D721Med (cell line): ENCODE results near the gene IQCF6.

Source experiments
- DNase-seq: peaks from one replicate; pipeline ENCODE4 v3.0.0; 2011; ENCODE audit warnings: low spot score; ENCODE audit not compliant: insufficient read length
- FAIRE-seq: peaks from 2 replicates; lab custom pipeline; 2011; peaks lifted over from hg19 to GRCh38; lab: Jason Lieb, UNC
- CTCF ChIP-seq: IDR thresholded peaks from 2 replicates; pipeline ENCODE4 v1.5.1; 2012; ENCODE audit warnings: mild to moderate bottlenecking, control low read depth; ENCODE audit not compliant: insufficient read depth; ENCODE audit errors: missing control alignments

The IQCF6 gene

DNA sequence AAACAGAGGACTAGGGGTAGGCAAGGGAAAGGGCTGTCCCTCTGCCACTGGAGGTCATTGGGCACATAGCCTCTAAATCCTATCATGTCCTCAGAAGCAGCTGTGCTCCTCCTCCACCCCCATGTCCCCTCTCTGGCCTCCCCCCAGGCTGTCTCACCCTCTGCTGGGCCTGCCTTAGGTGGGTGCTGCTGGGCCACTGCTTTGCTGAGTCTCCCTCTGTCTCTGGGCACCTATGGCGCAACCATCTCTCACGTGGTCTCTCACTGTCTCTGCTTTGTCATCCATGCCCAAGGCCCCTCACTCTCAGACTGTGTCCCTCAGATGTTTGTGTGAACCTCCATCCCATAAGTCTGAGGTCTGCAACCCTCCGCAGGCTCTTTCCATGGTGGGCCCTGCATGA is 35.0 kb upstream of the IQCF6 start:
- DNase-seq, result no peak
- FAIRE-seq, result no peak
- no peak for TF ChIP-seq CTCF

- TF ChIP-seq CTCF, result no peak
- no peak for DNase-seq
- FAIRE-seq, result no peak
These were observed 34.5 kb upstream of the IQCF6 start for GRCh38 chr3:51813539-51813938.

DNA sequence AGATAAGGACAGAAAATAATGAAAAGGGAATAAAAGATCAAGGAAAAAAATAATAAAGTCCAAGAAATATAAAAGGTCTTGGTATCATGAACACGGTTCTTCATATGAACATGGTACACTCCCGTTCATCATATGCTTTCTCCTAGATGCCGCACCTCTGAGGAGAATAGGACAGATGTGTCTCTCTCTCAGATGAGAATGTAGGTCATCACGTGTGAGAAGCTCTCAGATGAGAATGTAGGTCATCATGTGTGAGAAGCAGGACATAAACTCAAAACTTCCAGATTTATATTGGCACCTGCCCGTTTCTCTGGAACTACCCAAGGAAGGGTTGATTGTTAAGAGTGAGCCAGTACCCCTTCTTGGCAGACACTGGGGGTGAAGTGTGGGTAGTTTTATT is 29.9 kb upstream of the IQCF6 start:
- no peak for FAIRE-seq
- TF ChIP-seq CTCF, result no peak
- no peak for DNase-seq

DNA sequence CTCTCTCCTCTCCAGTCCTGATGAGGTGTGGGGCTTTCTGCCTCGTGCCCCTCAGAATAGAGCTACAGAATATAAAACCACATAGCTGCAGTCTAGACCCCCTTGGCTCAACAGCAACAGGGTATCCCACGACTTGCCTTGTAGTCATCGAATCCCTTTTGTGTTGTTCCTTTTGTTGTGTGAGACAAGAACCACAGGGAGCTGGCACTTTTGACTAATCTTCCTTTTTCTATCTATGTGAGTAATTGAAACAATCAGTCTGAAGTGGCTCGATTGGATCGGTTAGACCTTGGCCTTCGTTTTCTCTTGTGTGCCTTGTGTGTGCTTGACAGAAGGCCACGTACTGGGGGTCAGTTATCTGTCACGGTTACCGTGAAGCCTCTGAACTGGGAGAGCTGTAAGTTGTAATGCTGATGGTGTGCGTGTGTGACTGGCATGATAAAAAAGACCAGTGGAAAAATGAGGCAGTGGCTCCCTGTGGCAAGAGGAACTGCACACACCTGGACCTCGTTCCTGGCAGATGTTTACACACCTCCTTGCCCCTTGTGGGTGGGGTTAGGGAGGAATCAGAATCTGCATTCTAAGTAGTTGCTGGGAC is 23.2 kb upstream of the IQCF6 start:
- no peak for FAIRE-seq
- no peak for TF ChIP-seq CTCF
- DNase-seq, result no peak

DNA sequence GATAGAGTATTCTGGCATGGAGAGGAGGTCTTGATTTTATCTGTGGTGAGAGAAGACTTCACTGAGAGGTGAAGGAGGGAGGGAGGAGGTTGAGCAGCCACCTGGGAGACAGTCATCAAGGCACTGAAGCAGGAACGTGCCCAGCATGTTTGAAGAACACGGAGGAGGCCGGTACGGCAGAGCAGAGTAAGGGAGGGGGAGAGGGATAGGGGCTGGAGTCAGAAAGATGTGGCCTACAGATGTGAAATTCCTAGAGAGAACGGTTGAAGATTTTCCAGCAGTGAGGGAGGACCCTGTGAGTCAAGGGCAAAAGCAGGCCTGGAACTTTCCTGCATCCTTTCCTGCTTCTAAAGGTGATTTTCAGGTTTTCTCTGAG is 21.7 kb upstream of the IQCF6 start:
- TF ChIP-seq CTCF, result no peak
- DNase-seq, result no peak
- no peak for FAIRE-seq

- FAIRE-seq, result peak; percentile 84
- peak; percentile 83 for TF ChIP-seq CTCF
- DNase-seq, result peak; percentile 29
These were observed 21.1 kb upstream of the IQCF6 start for GRCh38 chr3:51799879-51800749.

DNA sequence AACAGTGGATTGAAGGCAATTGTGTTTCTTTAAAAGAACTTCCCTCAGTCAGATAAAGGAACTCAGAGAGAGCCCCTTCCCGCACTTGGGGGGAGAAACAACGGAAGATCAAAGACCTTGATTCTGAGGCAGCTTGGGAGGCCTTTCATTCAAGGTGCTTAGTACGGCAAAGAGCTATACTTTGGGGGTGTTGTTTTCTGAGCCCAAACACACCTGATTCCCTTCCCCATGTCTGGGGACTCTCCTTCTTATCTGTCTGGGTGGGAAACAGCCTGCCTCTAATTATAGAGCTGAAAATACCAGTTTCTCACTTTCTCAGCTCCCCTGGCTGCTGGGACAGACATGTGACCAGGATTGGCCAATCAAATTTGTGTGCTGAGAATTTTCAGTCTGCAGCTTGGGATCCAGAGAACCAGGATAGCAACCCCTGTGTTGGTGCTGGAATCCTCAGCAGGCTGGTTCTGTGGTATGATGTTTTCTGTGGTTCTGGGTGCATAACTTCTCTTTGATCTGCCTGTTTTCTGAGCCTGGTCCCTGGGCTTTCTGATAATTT is 19.4 kb upstream of the IQCF6 start:
- FAIRE-seq, result no peak

More for the DNA sequence above, 19.4 kb upstream of the IQCF6 start:
- no peak for DNase-seq
- no peak for TF ChIP-seq CTCF
